GM23338 (cell line): ENCODE measurements around the gene ENTPD6. TPM values are rescaled to one million over a fixed set of nuclear protein-coding genes. Genes with fewer than 3 reads are reported as not detected.

Experiments used
- ATAC-seq: fragments of 200-7000 bp; cut with Tn5 transposase; 3 replicates; pipeline ENCODE4 v1.9.1; 2020
- DNase-seq: peaks from one replicate; pipeline ENCODE4 v3.0.0-alpha.2; 2015; ENCODE audit warnings: low spot score
- H2AFZ ChIP-seq: fragments of 200-600 bp; sonication (generic); 2 replicates; pipeline ENCODE4 v1.8.0; 2016; ENCODE audit warnings: antibody characterized with exemption, mild to moderate bottlenecking, moderate library complexity
- H3F3A ChIP-seq: fragments of 200-600 bp; sonication (generic); replicated peaks from 2 replicates; pipeline ENCODE4 v1.8.0; 2017; ENCODE audit warnings: antibody characterized with exemption, mixed run types, low read depth
- H3K27ac ChIP-seq: fragments of 200-600 bp; sonication (generic); 2 replicates; pipeline ENCODE4 v1.6.1; 2016; ENCODE audit warnings: low read depth
- H3K27me3 ChIP-seq: fragments of 200-600 bp; sonication (generic); 2 replicates; pipeline ENCODE4 v1.8.0; 2016; ENCODE audit warnings: mild to moderate bottlenecking, mixed run types, moderate library complexity; ENCODE audit not compliant: insufficient read depth
- H3K36me3 ChIP-seq: fragments of 200-600 bp; sonication (generic); 2 replicates; pipeline ENCODE4 v1.8.0; 2016; ENCODE audit warnings: mild to moderate bottlenecking; ENCODE audit not compliant: insufficient read depth
- H3K4me1 ChIP-seq: fragments of 200-600 bp; sonication (generic); 2 replicates; pipeline ENCODE4 v1.8.0; 2016; ENCODE audit warnings: mild to moderate bottlenecking, moderate library complexity; ENCODE audit not compliant: insufficient read depth
- H3K4me2 ChIP-seq: fragments of 200-600 bp; sonication (generic); 2 replicates; pipeline ENCODE4 v1.7.1; 2017; ENCODE audit warnings: mixed run types
- H3K4me3 ChIP-seq: fragments of 200-600 bp; sonication (generic); 2 replicates; pipeline ENCODE4 v1.6.1; 2016; ENCODE audit warnings: mixed run types
- H3K79me2 ChIP-seq: fragments of 200-600 bp; sonication (generic); replicated peaks from 2 replicates; pipeline ENCODE4 v1.8.0; 2017; ENCODE audit warnings: mild to moderate bottlenecking; ENCODE audit not compliant: insufficient read depth
- H3K9me2 ChIP-seq: fragments of 200-600 bp; sonication (generic); 2 replicates; pipeline ENCODE4 v1.8.0; 2017; ENCODE audit not compliant: insufficient read depth
- H4K20me1 ChIP-seq: fragments of 200-600 bp; sonication (generic); replicated peaks from 2 replicates; pipeline ENCODE4 v1.8.0; 2017; ENCODE audit warnings: mild to moderate bottlenecking; ENCODE audit not compliant: insufficient read depth
- H3K27ac Mint-ChIP-seq: 2 replicates; pipeline ENCODE4 v1.8.0; 2020; ENCODE audit warnings: inconsistent platforms, mild to moderate bottlenecking, moderate library complexity, mixed read lengths
- H3K27me3 Mint-ChIP-seq: 3 replicates; pipeline ENCODE4 v1.8.0; 2022; ENCODE audit warnings: low read depth, mild to moderate bottlenecking, moderate library complexity, mixed read lengths, inconsistent platforms; ENCODE audit not compliant: insufficient read depth, poor library complexity
- H3K36me3 Mint-ChIP-seq: 3 replicates; pipeline ENCODE4 v1.8.0; 2021; ENCODE audit warnings: low read depth, mild to moderate bottlenecking, inconsistent platforms, moderate library complexity, mixed read lengths
- H3K4me1 Mint-ChIP-seq: 3 replicates; pipeline ENCODE4 v1.8.0; 2020; ENCODE audit warnings: mild to moderate bottlenecking, inconsistent platforms, mixed read lengths
- H3K4me3 Mint-ChIP-seq: 3 replicates; pipeline ENCODE4 v1.8.0; 2021; ENCODE audit warnings: moderate library complexity, mild to moderate bottlenecking, inconsistent platforms, mixed read lengths
- H3K9me3 Mint-ChIP-seq: 3 replicates; pipeline ENCODE4 v1.8.0; 2020; ENCODE audit warnings: moderate library complexity, mild to moderate bottlenecking, inconsistent platforms, mixed read lengths
- CREB1 ChIP-seq: fragments of 250-450 bp; sonication (Bioruptor Pico); IDR thresholded peaks from 2 replicates; pipeline ENCODE4 v1.5.0; 2020; ENCODE audit warnings: low read depth, mild to moderate bottlenecking, moderate library complexity
- EZH2 ChIP-seq: fragments of 200-600 bp; sonication (generic); IDR thresholded peaks from one replicate; pipeline ENCODE4 v1.8.0; 2017; ENCODE audit warnings: antibody characterized with exemption, mild to moderate bottlenecking, low read depth; ENCODE audit not compliant: unreplicated experiment
- EZH2phosphoT487 ChIP-seq: fragments of 200-600 bp; sonication (generic); IDR thresholded peaks from one replicate; pipeline ENCODE4 v1.8.1; 2018; ENCODE audit warnings: antibody characterized with exemption; ENCODE audit not compliant: unreplicated experiment
- JUNB ChIP-seq: IDR thresholded peaks from one replicate; pipeline ENCODE4 v1.6.1; 2016; ENCODE audit warnings: antibody characterized with exemption; ENCODE audit not compliant: unreplicated experiment
- NANOG ChIP-seq: IDR thresholded peaks from 2 replicates; pipeline ENCODE4 v1.6.1; 2016; ENCODE audit warnings: antibody characterized with exemption, borderline replicate concordance
- POLR2AphosphoS5 ChIP-seq: IDR thresholded peaks from 2 replicates; pipeline ENCODE4 v1.6.1; 2016; ENCODE audit warnings: antibody characterized with exemption, low read depth
- STAT1 ChIP-seq: IDR thresholded peaks from one replicate; pipeline ENCODE4 v1.6.1; 2016; ENCODE audit warnings: antibody characterized with exemption; ENCODE audit not compliant: unreplicated experiment
- ZNF114 ChIP-seq: fragments of 250-450 bp; sonication (Bioruptor Pico); IDR thresholded peaks from 2 replicates; pipeline ENCODE4 v1.5.0; 2020; ENCODE audit warnings: mild to moderate bottlenecking, moderate library complexity
- ZNF331 ChIP-seq: fragments of 250-450 bp; sonication (Bioruptor Pico); IDR thresholded peaks from 2 replicates; pipeline ENCODE4 v1.5.0; 2020; ENCODE audit warnings: low read depth, mild to moderate bottlenecking, moderate library complexity
- polyA plus RNA-seq: library from polyadenylated mRNA; unstranded; fragments of >200 nt; fragmentation: Nextera tagmentation; extraction: Ambion mirVana; gene quantifications from 2 replicates; pipeline ENCODE4 v1.2.1, GENCODE V29; 2016
- total RNA-seq: library from RNA; depleted of rRNA; stranded (reverse); fragments of >200 nt; shearing (Covaris generic); gene quantifications from 2 replicates; pipeline ENCODE4 v1.2.3, GENCODE V29; 2014
- TF ChIP-seq, protein P1 (sequence below), 2 experiments: fragments of 200-600 bp in 1 of 2; sonication (generic) in 1 of 2; conservative IDR thresholded peaks; 2 replicates each; pipeline versions ENCODE4 v1.5.1 to v1.6.1; 2016 to 2017; ENCODE audit warnings: antibody characterized with exemption in 2 of 2, low read depth in 2 of 2, mild to moderate bottlenecking in 2 of 2, moderate library complexity in 1 of 2
- TF ChIP-seq, protein P2 (sequence below): fragments of 250-450 bp; sonication (Bioruptor Pico); IDR thresholded peaks from 2 replicates; pipeline ENCODE4 v1.5.0; 2020; ENCODE audit warnings: mild to moderate bottlenecking, moderate library complexity
- TF ChIP-seq, protein P3 (sequence below): IDR thresholded peaks from one replicate; pipeline ENCODE4 v1.6.1; 2018; ENCODE audit warnings: antibody characterized with exemption; ENCODE audit not compliant: unreplicated experiment
- TF ChIP-seq, protein P4 (sequence below): IDR thresholded peaks from 2 replicates; pipeline ENCODE4 v1.6.1; 2016; ENCODE audit warnings: antibody characterized with exemption

The ENTPD6 gene
- total and polyA plus RNA-seq, 2 experiments from 2014 or later, result 19.3 to 45.9 TPM

DNA sequence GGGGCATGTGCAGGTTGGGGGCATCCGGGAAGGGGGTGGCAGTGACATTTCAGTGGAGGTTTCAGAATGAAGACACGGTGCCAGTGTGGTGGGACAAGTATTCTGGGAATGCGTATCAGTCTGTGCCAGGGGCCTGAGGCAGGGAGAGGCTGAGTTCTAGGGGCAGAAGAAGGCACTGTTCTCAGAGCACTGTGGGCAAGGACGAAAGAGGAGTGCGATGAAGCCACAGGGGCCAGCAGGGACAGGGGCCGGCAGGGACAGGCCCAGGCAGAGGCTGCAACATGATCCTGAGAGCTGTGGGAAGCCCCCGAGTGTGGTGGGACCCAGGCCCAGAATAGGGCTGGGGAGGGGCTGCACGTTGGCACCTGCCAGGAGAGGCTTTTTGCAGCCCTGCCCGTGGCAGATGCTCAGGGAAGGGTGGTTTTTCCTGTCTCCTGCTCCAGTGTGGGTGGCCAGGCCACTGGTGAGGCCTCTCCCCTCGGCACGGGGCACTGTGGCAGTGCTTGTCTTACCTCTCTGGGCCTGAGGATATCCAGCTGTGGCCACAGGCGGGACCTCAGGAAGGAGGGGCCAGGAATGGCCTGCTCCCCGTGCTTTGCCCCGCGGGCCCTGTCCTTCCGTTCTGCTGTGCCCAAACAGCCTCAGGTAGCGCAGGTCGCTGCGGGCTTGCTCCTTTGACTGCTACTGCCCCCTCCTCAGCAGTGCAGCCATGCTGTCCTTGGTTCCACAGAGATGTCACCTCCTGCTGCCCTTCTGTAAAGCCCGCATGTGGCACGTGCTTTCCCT is 10.0 kb downstream of the ENTPD6 start:
- peaks cover 53% of the 10 kb centered on the region for H3K79me2 ChIP-seq
- no peaks in the 10 kb centered on the region for H3K27me3 ChIP-seq
- H2AFZ ChIP-seq, result no peak overlapping the region
- ATAC-seq (peak; percentile 80), DNase-seq (no peak)
- H3K36me3 ChIP-seq, result no peaks in the 10 kb centered on the region
- peaks cover 12% of the 10 kb centered on the region for H4K20me1 ChIP-seq
- peaks cover 14% of the 10 kb centered on the region for H3K4me1 Mint-ChIP-seq
- H3K27ac ChIP-seq, result no peak overlapping the region
- H3K27ac Mint-ChIP-seq, result peak overlapping the region; percentile 46
- H3K4me2 ChIP-seq, result no peak overlapping the region
- peaks cover 4% of the 10 kb centered on the region for H3K4me1 ChIP-seq
- H3K9me3 Mint-ChIP-seq, result no peaks in the 10 kb centered on the region
- no peak overlapping the region for H3K4me3 ChIP-seq
- H3K36me3 Mint-ChIP-seq, result peaks cover 4% of the 10 kb centered on the region; the same call in 1 of the 3 replicates
- no peaks in the 10 kb centered on the region for H3F3A ChIP-seq
- peaks cover 2% of the 10 kb centered on the region for H3K27me3 Mint-ChIP-seq
- H3K9me2 ChIP-seq, result no peaks in the 10 kb centered on the region
- TF ChIP-seq, protein P1, sequence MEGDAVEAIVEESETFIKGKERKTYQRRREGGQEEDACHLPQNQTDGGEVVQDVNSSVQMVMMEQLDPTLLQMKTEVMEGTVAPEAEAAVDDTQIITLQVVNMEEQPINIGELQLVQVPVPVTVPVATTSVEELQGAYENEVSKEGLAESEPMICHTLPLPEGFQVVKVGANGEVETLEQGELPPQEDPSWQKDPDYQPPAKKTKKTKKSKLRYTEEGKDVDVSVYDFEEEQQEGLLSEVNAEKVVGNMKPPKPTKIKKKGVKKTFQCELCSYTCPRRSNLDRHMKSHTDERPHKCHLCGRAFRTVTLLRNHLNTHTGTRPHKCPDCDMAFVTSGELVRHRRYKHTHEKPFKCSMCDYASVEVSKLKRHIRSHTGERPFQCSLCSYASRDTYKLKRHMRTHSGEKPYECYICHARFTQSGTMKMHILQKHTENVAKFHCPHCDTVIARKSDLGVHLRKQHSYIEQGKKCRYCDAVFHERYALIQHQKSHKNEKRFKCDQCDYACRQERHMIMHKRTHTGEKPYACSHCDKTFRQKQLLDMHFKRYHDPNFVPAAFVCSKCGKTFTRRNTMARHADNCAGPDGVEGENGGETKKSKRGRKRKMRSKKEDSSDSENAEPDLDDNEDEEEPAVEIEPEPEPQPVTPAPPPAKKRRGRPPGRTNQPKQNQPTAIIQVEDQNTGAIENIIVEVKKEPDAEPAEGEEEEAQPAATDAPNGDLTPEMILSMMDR (conservative IDR thresholded peaks at IDR 0.05; ENCODE audit: low read depth in 2 of 2), result no peak
- TF ChIP-seq CREB1 (CRISPR knock-in tag) (no peak), POLR2AphosphoS5 (no peak), EZH2phosphoT487 (no peak), ZNF114 (CRISPR knock-in tag) (no peak), NANOG (no peak), JUNB (no peak), ZNF331 (no peak), EZH2 (no peak), STAT1 (no peak)
- TF ChIP-seq, protein P2, sequence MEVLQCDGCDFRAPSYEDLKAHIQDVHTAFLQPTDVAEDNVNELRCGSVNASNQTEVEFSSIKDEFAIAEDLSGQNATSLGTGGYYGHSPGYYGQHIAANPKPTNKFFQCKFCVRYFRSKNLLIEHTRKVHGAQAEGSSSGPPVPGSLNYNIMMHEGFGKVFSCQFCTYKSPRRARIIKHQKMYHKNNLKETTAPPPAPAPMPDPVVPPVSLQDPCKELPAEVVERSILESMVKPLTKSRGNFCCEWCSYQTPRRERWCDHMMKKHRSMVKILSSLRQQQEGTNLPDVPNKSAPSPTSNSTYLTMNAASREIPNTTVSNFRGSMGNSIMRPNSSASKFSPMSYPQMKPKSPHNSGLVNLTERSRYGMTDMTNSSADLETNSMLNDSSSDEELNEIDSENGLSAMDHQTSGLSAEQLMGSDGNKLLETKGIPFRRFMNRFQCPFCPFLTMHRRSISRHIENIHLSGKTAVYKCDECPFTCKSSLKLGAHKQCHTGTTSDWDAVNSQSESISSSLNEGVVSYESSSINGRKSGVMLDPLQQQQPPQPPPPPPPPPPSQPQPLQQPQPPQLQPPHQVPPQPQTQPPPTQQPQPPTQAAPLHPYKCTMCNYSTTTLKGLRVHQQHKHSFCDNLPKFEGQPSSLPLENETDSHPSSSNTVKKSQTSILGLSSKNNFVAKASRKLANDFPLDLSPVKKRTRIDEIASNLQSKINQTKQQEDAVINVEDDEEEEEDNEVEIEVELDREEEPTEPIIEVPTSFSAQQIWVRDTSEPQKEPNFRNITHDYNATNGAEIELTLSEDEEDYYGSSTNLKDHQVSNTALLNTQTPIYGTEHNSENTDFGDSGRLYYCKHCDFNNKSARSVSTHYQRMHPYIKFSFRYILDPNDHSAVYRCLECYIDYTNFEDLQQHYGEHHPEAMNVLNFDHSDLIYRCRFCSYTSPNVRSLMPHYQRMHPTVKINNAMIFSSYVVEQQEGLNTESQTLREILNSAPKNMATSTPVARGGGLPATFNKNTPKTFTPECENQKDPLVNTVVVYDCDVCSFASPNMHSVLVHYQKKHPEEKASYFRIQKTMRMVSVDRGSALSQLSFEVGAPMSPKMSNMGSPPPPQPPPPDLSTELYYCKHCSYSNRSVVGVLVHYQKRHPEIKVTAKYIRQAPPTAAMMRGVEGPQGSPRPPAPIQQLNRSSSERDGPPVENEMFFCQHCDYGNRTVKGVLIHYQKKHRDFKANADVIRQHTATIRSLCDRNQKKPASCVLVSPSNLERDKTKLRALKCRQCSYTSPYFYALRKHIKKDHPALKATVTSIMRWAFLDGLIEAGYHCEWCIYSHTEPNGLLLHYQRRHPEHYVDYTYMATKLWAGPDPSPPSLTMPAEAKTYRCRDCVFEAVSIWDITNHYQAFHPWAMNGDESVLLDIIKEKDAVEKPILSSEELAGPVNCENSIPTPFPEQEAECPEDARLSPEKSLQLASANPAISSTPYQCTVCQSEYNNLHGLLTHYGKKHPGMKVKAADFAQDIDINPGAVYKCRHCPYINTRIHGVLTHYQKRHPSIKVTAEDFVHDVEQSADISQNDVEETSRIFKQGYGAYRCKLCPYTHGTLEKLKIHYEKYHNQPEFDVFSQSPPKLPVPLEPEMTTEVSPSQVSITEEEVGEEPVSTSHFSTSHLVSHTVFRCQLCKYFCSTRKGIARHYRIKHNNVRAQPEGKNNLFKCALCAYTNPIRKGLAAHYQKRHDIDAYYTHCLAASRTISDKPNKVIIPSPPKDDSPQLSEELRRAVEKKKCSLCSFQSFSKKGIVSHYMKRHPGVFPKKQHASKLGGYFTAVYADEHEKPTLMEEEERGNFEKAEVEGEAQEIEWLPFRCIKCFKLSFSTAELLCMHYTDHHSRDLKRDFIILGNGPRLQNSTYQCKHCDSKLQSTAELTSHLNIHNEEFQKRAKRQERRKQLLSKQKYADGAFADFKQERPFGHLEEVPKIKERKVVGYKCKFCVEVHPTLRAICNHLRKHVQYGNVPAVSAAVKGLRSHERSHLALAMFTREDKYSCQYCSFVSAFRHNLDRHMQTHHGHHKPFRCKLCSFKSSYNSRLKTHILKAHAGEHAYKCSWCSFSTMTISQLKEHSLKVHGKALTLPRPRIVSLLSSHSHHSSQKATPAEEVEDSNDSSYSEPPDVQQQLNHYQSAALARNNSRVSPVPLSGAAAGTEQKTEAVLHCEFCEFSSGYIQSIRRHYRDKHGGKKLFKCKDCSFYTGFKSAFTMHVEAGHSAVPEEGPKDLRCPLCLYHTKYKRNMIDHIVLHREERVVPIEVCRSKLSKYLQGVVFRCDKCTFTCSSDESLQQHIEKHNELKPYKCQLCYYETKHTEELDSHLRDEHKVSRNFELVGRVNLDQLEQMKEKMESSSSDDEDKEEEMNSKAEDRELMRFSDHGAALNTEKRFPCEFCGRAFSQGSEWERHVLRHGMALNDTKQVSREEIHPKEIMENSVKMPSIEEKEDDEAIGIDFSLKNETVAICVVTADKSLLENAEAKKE (CRISPR knock-in tag), result no peak
- TF ChIP-seq, protein P3, sequence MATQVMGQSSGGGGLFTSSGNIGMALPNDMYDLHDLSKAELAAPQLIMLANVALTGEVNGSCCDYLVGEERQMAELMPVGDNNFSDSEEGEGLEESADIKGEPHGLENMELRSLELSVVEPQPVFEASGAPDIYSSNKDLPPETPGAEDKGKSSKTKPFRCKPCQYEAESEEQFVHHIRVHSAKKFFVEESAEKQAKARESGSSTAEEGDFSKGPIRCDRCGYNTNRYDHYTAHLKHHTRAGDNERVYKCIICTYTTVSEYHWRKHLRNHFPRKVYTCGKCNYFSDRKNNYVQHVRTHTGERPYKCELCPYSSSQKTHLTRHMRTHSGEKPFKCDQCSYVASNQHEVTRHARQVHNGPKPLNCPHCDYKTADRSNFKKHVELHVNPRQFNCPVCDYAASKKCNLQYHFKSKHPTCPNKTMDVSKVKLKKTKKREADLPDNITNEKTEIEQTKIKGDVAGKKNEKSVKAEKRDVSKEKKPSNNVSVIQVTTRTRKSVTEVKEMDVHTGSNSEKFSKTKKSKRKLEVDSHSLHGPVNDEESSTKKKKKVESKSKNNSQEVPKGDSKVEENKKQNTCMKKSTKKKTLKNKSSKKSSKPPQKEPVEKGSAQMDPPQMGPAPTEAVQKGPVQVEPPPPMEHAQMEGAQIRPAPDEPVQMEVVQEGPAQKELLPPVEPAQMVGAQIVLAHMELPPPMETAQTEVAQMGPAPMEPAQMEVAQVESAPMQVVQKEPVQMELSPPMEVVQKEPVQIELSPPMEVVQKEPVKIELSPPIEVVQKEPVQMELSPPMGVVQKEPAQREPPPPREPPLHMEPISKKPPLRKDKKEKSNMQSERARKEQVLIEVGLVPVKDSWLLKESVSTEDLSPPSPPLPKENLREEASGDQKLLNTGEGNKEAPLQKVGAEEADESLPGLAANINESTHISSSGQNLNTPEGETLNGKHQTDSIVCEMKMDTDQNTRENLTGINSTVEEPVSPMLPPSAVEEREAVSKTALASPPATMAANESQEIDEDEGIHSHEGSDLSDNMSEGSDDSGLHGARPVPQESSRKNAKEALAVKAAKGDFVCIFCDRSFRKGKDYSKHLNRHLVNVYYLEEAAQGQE, result no peak
- TF ChIP-seq, protein P4, sequence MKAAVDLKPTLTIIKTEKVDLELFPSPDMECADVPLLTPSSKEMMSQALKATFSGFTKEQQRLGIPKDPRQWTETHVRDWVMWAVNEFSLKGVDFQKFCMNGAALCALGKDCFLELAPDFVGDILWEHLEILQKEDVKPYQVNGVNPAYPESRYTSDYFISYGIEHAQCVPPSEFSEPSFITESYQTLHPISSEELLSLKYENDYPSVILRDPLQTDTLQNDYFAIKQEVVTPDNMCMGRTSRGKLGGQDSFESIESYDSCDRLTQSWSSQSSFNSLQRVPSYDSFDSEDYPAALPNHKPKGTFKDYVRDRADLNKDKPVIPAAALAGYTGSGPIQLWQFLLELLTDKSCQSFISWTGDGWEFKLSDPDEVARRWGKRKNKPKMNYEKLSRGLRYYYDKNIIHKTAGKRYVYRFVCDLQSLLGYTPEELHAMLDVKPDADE, result no peak
- H3K4me3 Mint-ChIP-seq, result no peak overlapping the region
